OCI-LY1 (cell line): ENCODE measurements around the gene CALML5.

Experiments used
- CTCF ChIP-seq: fragments of 200-600 bp; sonication (generic), shearing (Covaris generic); IDR thresholded peaks from 2 replicates; pipeline ENCODE4 v1.5.1; 2017; ENCODE audit warnings: mild to moderate bottlenecking, antibody characterized with exemption, low read length, moderate library complexity, mixed read lengths
- EZH2 ChIP-seq: fragments of 200-600 bp; sonication (generic), shearing (Covaris generic); IDR thresholded peaks from 2 replicates; pipeline ENCODE4 v1.8.0; 2017; ENCODE audit warnings: borderline replicate concordance, mixed run types, mild to moderate bottlenecking, antibody characterized with exemption, low read length, moderate library complexity, mixed read lengths

GRCh38 chr10:5467634-5468255 lies 31.6 kb downstream of the CALML5 start:
- TF ChIP-seq EZH2 (no peak), CTCF (no peak)
